ENCODE results near the gene ZNF599. TPM values are rescaled to one million over a fixed set of nuclear protein-coding genes. Genes with fewer than 3 reads are reported as not detected.

ZNF599 gene
- total and polyA plus RNA-seq, 2 of the 13 experiments (the other 11 are each of a cell fraction or from before 2014, with no cell fraction given), result 5.8 to 7.3 TPM

DNA sequence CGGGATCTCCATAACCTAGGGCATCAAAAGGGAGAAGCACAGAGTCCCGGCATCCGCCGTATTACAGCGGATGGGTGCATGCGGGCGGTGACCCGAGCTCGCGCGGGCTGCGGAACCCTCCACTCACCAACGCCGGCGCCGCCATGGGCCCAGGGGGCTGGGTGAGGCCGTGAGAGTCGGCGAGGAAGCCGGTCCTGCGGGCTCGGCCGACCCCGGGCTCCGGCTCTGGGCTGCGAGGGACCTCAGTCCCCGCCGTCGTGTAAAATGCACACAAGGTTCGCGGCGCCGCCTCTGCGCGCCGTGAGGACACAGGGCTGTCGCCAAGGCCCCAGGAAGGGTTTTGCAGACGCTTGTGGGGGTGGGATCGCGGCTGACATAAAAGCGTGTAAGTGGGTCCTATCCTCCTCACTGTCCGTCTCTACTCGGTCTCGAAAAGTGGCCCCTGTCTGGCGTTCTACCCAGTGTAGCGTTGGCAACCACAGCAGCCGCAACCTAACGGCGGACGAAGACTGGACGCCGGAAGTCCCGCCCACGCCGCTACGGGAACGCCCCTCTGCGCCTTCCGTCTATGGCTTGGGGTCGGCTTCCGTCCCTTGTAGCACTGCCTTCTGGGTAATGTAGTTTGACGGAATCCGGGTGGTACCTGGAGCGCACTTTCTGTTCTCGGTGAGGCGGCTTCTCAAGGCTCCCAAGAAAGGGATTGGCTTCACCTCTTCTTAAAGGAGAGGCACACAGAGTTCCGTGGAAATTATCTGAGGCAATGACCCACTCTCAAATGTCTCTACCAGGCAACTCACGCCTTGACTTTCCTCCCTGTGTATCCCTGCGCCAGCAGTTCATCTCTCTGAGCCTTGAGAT lies at the start of gene ZNF599 (continued):
- TF ChIP-seq ZMYM4 (CRISPR knock-in tag; IDR thresholded peaks at IDR 0.05), result peak; percentile 79
- TF ChIP-seq NR2C2 (CRISPR knock-in tag; IDR thresholded peaks at IDR 0.05; ENCODE audit: borderline replicate concordance), result peak; percentile 93
- peak; percentile 72; the same call in 1 of the 2 replicates for TF ChIP-seq ZNF724P (CRISPR knock-in tag; IDR thresholded peaks at IDR 0.05; ENCODE audit: borderline replicate concordance)
- TF ChIP-seq, protein P1, sequence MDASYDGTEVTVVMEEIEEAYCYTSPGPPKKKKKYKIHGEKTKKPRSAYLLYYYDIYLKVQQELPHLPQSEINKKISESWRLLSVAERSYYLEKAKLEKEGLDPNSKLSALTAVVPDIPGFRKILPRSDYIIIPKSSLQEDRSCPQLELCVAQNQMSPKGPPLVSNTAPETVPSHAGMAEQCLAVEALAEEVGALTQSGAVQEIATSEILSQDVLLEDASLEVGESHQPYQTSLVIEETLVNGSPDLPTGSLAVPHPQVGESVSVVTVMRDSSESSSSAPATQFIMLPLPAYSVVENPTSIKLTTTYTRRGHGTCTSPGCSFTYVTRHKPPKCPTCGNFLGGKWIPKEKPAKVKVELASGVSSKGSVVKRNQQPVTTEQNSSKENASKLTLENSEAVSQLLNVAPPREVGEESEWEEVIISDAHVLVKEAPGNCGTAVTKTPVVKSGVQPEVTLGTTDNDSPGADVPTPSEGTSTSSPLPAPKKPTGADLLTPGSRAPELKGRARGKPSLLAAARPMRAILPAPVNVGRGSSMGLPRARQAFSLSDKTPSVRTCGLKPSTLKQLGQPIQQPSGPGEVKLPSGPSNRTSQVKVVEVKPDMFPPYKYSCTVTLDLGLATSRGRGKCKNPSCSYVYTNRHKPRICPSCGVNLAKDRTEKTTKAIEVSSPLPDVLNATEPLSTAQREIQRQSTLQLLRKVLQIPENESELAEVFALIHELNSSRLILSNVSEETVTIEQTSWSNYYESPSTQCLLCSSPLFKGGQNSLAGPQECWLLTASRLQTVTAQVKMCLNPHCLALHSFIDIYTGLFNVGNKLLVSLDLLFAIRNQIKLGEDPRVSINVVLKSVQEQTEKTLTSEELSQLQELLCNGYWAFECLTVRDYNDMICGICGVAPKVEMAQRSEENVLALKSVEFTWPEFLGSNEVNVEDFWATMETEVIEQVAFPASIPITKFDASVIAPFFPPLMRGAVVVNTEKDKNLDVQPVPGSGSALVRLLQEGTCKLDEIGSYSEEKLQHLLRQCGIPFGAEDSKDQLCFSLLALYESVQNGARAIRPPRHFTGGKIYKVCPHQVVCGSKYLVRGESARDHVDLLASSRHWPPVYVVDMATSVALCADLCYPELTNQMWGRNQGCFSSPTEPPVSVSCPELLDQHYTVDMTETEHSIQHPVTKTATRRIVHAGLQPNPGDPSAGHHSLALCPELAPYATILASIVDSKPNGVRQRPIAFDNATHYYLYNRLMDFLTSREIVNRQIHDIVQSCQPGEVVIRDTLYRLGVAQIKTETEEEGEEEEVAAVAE (CRISPR knock-in tag; IDR thresholded peaks at IDR 0.05; ENCODE audit: borderline replicate concordance), result peak; percentile 60; the same call in 1 of the 2 replicates
- TF ChIP-seq NFATC3 (CRISPR knock-in tag; IDR thresholded peaks at IDR 0.05), result no peak
- peak; percentile 64; the same call in 1 of the 2 replicates for TF ChIP-seq RFX3 (CRISPR knock-in tag; IDR thresholded peaks at IDR 0.05)
- TF ChIP-seq, protein P2, sequence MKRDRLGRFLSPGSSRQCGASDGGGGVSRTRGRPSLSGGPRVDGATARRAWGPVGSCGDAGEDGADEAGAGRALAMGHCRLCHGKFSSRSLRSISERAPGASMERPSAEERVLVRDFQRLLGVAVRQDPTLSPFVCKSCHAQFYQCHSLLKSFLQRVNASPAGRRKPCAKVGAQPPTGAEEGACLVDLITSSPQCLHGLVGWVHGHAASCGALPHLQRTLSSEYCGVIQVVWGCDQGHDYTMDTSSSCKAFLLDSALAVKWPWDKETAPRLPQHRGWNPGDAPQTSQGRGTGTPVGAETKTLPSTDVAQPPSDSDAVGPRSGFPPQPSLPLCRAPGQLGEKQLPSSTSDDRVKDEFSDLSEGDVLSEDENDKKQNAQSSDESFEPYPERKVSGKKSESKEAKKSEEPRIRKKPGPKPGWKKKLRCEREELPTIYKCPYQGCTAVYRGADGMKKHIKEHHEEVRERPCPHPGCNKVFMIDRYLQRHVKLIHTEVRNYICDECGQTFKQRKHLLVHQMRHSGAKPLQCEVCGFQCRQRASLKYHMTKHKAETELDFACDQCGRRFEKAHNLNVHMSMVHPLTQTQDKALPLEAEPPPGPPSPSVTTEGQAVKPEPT (CRISPR knock-in tag; IDR thresholded peaks at IDR 0.05; ENCODE audit: low read depth), result no peak
- peak; percentile 30; the same call in 1 of the 2 replicates for TF ChIP-seq FOXO1 (CRISPR knock-in tag; IDR thresholded peaks at IDR 0.05)
- no peak; the same call in 1 of the 2 replicates for TF ChIP-seq BCL6 (CRISPR knock-in tag; IDR thresholded peaks at IDR 0.05)
- TF ChIP-seq, protein P3, sequence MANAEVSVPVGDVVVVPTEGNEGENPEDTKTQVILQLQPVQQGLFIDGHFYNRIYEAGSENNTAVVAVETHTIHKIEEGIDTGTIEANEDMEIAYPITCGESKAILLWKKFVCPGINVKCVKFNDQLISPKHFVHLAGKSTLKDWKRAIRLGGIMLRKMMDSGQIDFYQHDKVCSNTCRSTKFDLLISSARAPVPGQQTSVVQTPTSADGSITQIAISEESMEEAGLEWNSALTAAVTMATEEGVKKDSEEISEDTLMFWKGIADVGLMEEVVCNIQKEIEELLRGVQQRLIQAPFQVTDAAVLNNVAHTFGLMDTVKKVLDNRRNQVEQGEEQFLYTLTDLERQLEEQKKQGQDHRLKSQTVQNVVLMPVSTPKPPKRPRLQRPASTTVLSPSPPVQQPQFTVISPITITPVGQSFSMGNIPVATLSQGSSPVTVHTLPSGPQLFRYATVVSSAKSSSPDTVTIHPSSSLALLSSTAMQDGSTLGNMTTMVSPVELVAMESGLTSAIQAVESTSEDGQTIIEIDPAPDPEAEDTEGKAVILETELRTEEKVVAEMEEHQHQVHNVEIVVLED (CRISPR knock-in tag; IDR thresholded peaks at IDR 0.05; ENCODE audit: borderline replicate concordance), result peak; percentile 96
- TF ChIP-seq ZNF460 (CRISPR knock-in tag; IDR thresholded peaks at IDR 0.05; ENCODE audit: borderline replicate concordance), result no peak
- peak; percentile 59; the same call in 1 of the 2 replicates for TF ChIP-seq ZNF761 (CRISPR knock-in tag; conservative IDR thresholded peaks at IDR 0.05)
- TF ChIP-seq, protein P4, sequence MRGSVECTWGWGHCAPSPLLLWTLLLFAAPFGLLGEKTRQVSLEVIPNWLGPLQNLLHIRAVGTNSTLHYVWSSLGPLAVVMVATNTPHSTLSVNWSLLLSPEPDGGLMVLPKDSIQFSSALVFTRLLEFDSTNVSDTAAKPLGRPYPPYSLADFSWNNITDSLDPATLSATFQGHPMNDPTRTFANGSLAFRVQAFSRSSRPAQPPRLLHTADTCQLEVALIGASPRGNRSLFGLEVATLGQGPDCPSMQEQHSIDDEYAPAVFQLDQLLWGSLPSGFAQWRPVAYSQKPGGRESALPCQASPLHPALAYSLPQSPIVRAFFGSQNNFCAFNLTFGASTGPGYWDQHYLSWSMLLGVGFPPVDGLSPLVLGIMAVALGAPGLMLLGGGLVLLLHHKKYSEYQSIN (CRISPR knock-in tag; IDR thresholded peaks at IDR 0.05; ENCODE audit: borderline replicate concordance), result no peak
- TF ChIP-seq ARNTL (CRISPR knock-in tag; IDR thresholded peaks at IDR 0.05), result no peak
- no peak for TF ChIP-seq RFXANK (CRISPR knock-in tag; IDR thresholded peaks at IDR 0.05)
- TF ChIP-seq ZFP36L1 (CRISPR knock-in tag; IDR thresholded peaks at IDR 0.05), result no peak
- TF ChIP-seq, protein P5, sequence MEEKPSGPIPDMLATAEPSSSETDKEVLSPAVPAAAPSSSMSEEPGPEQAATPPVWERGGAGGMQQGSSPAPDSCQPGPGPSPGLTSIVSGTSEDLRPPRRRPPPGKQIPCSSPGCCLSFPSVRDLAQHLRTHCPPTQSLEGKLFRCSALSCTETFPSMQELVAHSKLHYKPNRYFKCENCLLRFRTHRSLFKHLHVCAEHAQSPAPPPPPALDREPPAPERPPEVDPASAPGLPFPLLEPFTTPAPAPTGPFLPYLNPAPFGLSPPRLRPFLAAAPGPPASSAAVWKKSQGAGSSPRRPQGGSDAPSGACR (CRISPR knock-in tag; IDR thresholded peaks at IDR 0.05), result 0 out of 2 replicates have a peak, but pooled peaks have one; percentile 18
- no peak for TF ChIP-seq TOE1 (CRISPR knock-in tag; IDR thresholded peaks at IDR 0.05)
- no peak for TF ChIP-seq PLRG1 (conservative IDR thresholded peaks at IDR 0.05)
- TF ChIP-seq MAFG (CRISPR knock-in tag; IDR thresholded peaks at IDR 0.05), result no peak

Measured in HepG2 (cell line).